Immature natural killer cell (primary cell): ENCODE data around the gene HOXD1. TPM values are rescaled to one million over a fixed set of nuclear protein-coding genes. Genes with fewer than 3 reads are reported as not detected.

ENCODE experiments used
- DNase-seq, 3 donors: peaks; one replicate each; pipeline ENCODE4 v3.0.0; 2022; ENCODE audit warnings: mixed read lengths in 1 of 3
- H3K27ac Mint-ChIP-seq, 6 donors: one replicate each; pipeline ENCODE4 v1.8.0; 2020; ENCODE audit warnings: mixed read lengths in 6 of 6, mild to moderate bottlenecking in 5 of 6, inconsistent platforms in 4 of 6, moderate library complexity in 3 of 6
- H3K27me3 Mint-ChIP-seq, 3 donors: one replicate each; pipeline ENCODE4 v1.8.0; 2020 to 2021; ENCODE audit warnings: low read depth in 3 of 3, mild to moderate bottlenecking in 3 of 3, mixed read lengths in 3 of 3, moderate library complexity in 3 of 3, inconsistent platforms in 1 of 3
- H3K36me3 Mint-ChIP-seq, 3 donors: one replicate each; pipeline ENCODE4 v1.8.0; 2020; ENCODE audit warnings: mixed read lengths in 3 of 3, inconsistent platforms in 2 of 3, mild to moderate bottlenecking in 2 of 3
- H3K4me1 Mint-ChIP-seq, 2 donors: one replicate each; pipeline ENCODE4 v1.8.0; 2020; ENCODE audit warnings: inconsistent platforms in 2 of 2, mild to moderate bottlenecking in 2 of 2, mixed read lengths in 2 of 2, moderate library complexity in 1 of 2
- H3K4me3 Mint-ChIP-seq, 5 donors: one replicate each; pipeline ENCODE4 v1.8.0; 2020; ENCODE audit warnings: mild to moderate bottlenecking in 5 of 5, mixed read lengths in 5 of 5, inconsistent platforms in 3 of 5, moderate library complexity in 3 of 5
- H3K9me3 Mint-ChIP-seq, 6 donors: one replicate each; pipeline ENCODE4 v1.8.0; 2020; ENCODE audit warnings: mild to moderate bottlenecking in 6 of 6, mixed read lengths in 6 of 6, inconsistent platforms in 4 of 6, moderate library complexity in 3 of 6
- polyA plus RNA-seq, 3 donors: library from polyadenylated mRNA; unstranded; fragments of 300-500 nt; fragmentation: Illumina TruSeq; gene quantifications; one replicate each; pipeline ENCODE4 v1.2.3, GENCODE V29; 2021

The HOXD1 gene
- polyA plus RNA-seq, 3 donors from 2014 or later = not detected

GRCh38 chr2:176234940-176235339 lies 46.5 kb downstream of the HOXD1 start:
- no peak overlapping the region for H3K27ac Mint-ChIP-seq
- no peak for DNase-seq
- H3K4me3 Mint-ChIP-seq = no peak overlapping the region
- H3K36me3 Mint-ChIP-seq = no peaks in the 10 kb centered on the region
- H3K4me1 Mint-ChIP-seq = no peaks in the 10 kb centered on the region
- H3K9me3 Mint-ChIP-seq = no peaks in the 10 kb centered on the region
- peaks cover 5 to 14% (median 5%) of the 10 kb centered on the region in 3 donors for H3K27me3 Mint-ChIP-seq

GRCh38 chr2:176237456-176237855 lies 49.0 kb downstream of the HOXD1 start:
- no peak overlapping the region for H3K4me3 Mint-ChIP-seq
- H3K9me3 Mint-ChIP-seq = no peaks in the 10 kb centered on the region
- H3K36me3 Mint-ChIP-seq = no peaks in the 10 kb centered on the region
- H3K27me3 Mint-ChIP-seq = peaks cover 1 to 10% (median 3%) of the 10 kb centered on the region in 3 donors
- no peaks in the 10 kb centered on the region for H3K4me1 Mint-ChIP-seq
- no peak for DNase-seq
- no peak overlapping the region for H3K27ac Mint-ChIP-seq

GRCh38 chr2:176239031-176239430 lies 50.6 kb downstream of the HOXD1 start:
- no peaks in the 10 kb centered on the region for H3K36me3 Mint-ChIP-seq
- H3K4me3 Mint-ChIP-seq = no peak overlapping the region
- H3K4me1 Mint-ChIP-seq = no peaks in the 10 kb centered on the region

DNA sequence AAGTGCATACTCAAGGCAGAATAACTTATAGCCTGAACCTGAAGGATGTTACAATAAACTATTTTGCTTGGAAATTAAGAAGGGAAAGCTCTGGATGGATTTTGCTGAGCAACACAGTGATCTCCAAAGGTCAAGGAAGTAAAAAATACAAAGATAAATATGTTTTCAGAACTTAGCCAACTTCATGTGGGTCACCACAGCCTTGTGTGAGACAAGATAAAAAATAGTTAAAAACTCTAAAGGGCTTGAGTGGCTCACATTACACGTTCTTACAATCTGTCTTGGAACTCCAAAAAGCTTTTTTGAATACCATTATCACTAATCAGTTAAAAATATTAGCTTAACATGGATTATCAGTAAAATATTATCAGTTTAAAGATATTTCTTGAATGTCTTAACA lies 51.8 kb downstream of the HOXD1 start:
- H3K9me3 Mint-ChIP-seq = no peaks in the 10 kb centered on the region
- H3K4me3 Mint-ChIP-seq = no peak overlapping the region
- H3K36me3 Mint-ChIP-seq = no peaks in the 10 kb centered on the region
- peaks cover 0 to 10% (median 1%) of the 10 kb centered on the region in 3 donors for H3K27me3 Mint-ChIP-seq
- H3K4me1 Mint-ChIP-seq = no peaks in the 10 kb centered on the region
- DNase-seq = no peak
- no peak overlapping the region for H3K27ac Mint-ChIP-seq

More at GRCh38 chr2:176239031-176239430, 50.6 kb downstream of the HOXD1 start:
- Mint-ChIP-seq H3K27ac (no peak overlapping the region), H3K9me3 (no peaks in the 10 kb centered on the region), H3K27me3 (peaks cover 1 to 10% (median 3%) of the 10 kb centered on the region in 3 donors)
- no peak for DNase-seq

Other genes with a start within 250 kb of the HOXD1 start
- gene LNPK, start 186.4 kb upstream of the HOXD1 start, polyA plus RNA-seq = 10 to 100 TPM; 13.7 to 21.3 (median 18.0) TPM
- not detected for gene EVX2, start 104.7 kb upstream of the HOXD1 start, polyA plus RNA-seq
- not detected for gene HOXD13, start 95.9 kb upstream of the HOXD1 start, polyA plus RNA-seq
- gene HOXD12, start 88.9 kb upstream of the HOXD1 start, polyA plus RNA-seq = not detected
- not detected for gene HOXD11, start 81.4 kb upstream of the HOXD1 start, polyA plus RNA-seq
- gene HOXD10, start 71.9 kb upstream of the HOXD1 start, polyA plus RNA-seq = not detected
- gene HOXD9, start 65.9 kb upstream of the HOXD1 start, polyA plus RNA-seq = not detected
- not detected for gene HOXD8, start 59.0 kb upstream of the HOXD1 start, polyA plus RNA-seq
- gene HOXD4, start 37.1 kb upstream of the HOXD1 start, polyA plus RNA-seq = not detected
- gene HOXD3, start 31.4 kb upstream of the HOXD1 start, polyA plus RNA-seq = not detected
- 10 to 100 TPM in 2 of 3 donors, 1 to 10 TPM in 1; 8.2 to 15.5 (median 13.8) TPM for gene MTX2, start 80.8 kb downstream of the HOXD1 start, polyA plus RNA-seq